Lower leg skin (tissue), 4 donors: ENCODE measurements around the gene RCL1. TPM values are rescaled to one million over a fixed set of nuclear protein-coding genes. Genes with fewer than 3 reads are reported as not detected.

Experiments
- DNase-seq, 2 donors: peaks; one replicate each; pipeline ENCODE4 v3.0.0-alpha.2; 2019; ENCODE audit warnings: low spot score in 2 of 2
- H3K4me3 ChIP-seq: fragments of 200-600 bp; sonication (generic); 2 replicates; pipeline ENCODE4 v1.5.1; 2017; ENCODE audit warnings: mild to moderate bottlenecking, low read depth; ENCODE audit not compliant: poor library complexity, severe bottlenecking
- CTCF ChIP-seq, 3 donors: fragments of 450-650 bp; IDR thresholded peaks; one replicate each; pipeline ENCODE4 v1.5.1; 2016; ENCODE audit warnings: antibody characterized with exemption in 3 of 3, mild to moderate bottlenecking in 3 of 3, moderate library complexity in 2 of 3
- POLR2A ChIP-seq, 2 donors: fragments of 450-650 bp; IDR thresholded peaks; one replicate each; pipeline ENCODE4 v1.6.1; 2016 to 2017; ENCODE audit warnings: antibody characterized with exemption in 2 of 2, mild to moderate bottlenecking in 1 of 2, moderate library complexity in 1 of 2
- WGBS, 2 donors: methylation state at CpG; one replicate each; pipeline ENCODE4 v1.1.5; 2018; 5-methylcytosine and 5-hydroxymethylcytosine counted together
- intact Hi-C: fragments of 100-400 bp; cut with DNase I; formaldehyde crosslinking; loops from one replicate; pipeline ENCODE4 v1.15.0; 2023; ENCODE audit warnings: low total_unique reads
- total RNA-seq, 4 donors: library from RNA; depleted of rRNA; stranded (reverse); fragments of >200 nt; gene quantifications; one replicate each; pipeline ENCODE4 v1.1.0, GENCODE V29; 2016

RCL1 gene
- total RNA-seq, 4 donors from 2014 or later, result 30.8 to 54.8 (median 38.4) TPM

GRCh38 chr9:4842213-4842612 lies 49.5 kb downstream of the RCL1 start:
- intact Hi-C loops, result no loop called here
- H3K4me3 ChIP-seq, result no peak overlapping the region
- WGBS, 2 donors, result 92 to 100% methylated on average over 2 of the region's 2 CpGs
- DNase-seq, result no peak
- no peak for TF ChIP-seq CTCF (IDR thresholded peaks at IDR 0.05)
- no peak for TF ChIP-seq POLR2A (IDR thresholded peaks at IDR 0.05)

- 95 to 96% methylated on average over 4 of the region's 4 CpGs for whole genome bisulfite sequencing, 2 donors
- intact Hi-C loops, result no loop called here
Measured at GRCh38 chr9:4842734-4843133, 50.0 kb downstream of the RCL1 start.

GRCh38 chr9:4844056-4844838 lies 51.5 kb downstream of the RCL1 start:
- WGBS, 2 donors, result 85 to 86% methylated on average over 9 of the region's 9 CpGs
- intact Hi-C loops, result no loop called here
- no peak for TF ChIP-seq POLR2A (IDR thresholded peaks at IDR 0.05)
- no peak for TF ChIP-seq CTCF (IDR thresholded peaks at IDR 0.05)
- no peak for DNase-seq
- H3K4me3 ChIP-seq, result no peak overlapping the region

More at GRCh38 chr9:4842734-4843133, 50.0 kb downstream of the RCL1 start:
- no peak for TF ChIP-seq CTCF (IDR thresholded peaks at IDR 0.05)
- H3K4me3 ChIP-seq, result no peak overlapping the region
- no peak for DNase-seq

GRCh38 chr9:4849369-4849768 lies 56.6 kb downstream of the RCL1 start:
- whole genome bisulfite sequencing, 2 donors, result 92 to 94% methylated on average over 5 of the region's 5 CpGs
- TF ChIP-seq POLR2A (IDR thresholded peaks at IDR 0.05) (no peak), CTCF (IDR thresholded peaks at IDR 0.05) (no peak)
- no peak overlapping the region for H3K4me3 ChIP-seq
- DNase-seq, result no peak
- intact Hi-C loops, result no loop called here

- intact Hi-C loops, result no loop called here
- 51 to 55% methylated on average over 9 of the region's 9 CpGs for WGBS, 2 donors
- peak in 1 of 2 donors; percentile 54 for DNase-seq
- TF ChIP-seq POLR2A (IDR thresholded peaks at IDR 0.05) (no peak), CTCF (IDR thresholded peaks at IDR 0.05) (no peak)
- H3K4me3 ChIP-seq, result no peak overlapping the region
Measured at GRCh38 chr9:4850603-4851310, 58.0 kb downstream of the RCL1 start.
